GM18951 (cell line): ENCODE data around the gene ZNF730.
"Not testable (repeated sequence)": the region's sequence is repeated elsewhere in the genome, so short reads cannot be mapped to it uniquely, and the experiment has no call there.

Experiments
- POLR2A ChIP-seq: IDR thresholded peaks from 4 replicates; pipeline ENCODE4 v1.6.1; 2011; ENCODE audit warnings: mild to moderate bottlenecking; ENCODE audit not compliant: insufficient read length, insufficient read depth; ENCODE audit errors: extremely low read depth
- in situ Hi-C: fragments of 300-500 bp; cut with MboI; formaldehyde crosslinking; loops from one replicate; pipeline ENCODE4 v1.12.0; 2022; ENCODE audit warnings: low sequenced_read_pairs, mixed read lengths, inconsistent platforms; ENCODE audit not compliant: unreplicated experiment

The ZNF730 gene

DNA sequence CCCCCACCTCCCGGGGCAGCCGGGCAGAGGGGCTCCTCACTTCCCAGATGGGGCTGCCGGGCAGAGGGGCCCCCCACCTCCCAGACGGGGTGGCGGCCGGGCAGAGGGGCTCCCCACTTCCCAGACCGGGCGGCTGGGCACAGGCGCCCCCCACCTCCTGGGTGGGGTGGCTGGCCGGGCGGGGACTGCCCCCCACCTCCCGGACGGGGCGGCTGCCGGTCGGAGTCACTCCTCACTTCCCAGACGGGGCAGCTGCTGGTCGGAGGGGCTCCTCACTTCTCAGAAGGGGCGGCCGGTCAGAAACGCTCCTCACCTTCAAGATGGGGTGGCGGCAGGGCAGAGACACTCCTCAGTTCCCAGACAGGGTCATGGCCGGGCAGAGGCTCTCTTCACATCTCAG lies 43.9 kb downstream of the ZNF730 start:
- in situ Hi-C loops, result no loop called here

DNA sequence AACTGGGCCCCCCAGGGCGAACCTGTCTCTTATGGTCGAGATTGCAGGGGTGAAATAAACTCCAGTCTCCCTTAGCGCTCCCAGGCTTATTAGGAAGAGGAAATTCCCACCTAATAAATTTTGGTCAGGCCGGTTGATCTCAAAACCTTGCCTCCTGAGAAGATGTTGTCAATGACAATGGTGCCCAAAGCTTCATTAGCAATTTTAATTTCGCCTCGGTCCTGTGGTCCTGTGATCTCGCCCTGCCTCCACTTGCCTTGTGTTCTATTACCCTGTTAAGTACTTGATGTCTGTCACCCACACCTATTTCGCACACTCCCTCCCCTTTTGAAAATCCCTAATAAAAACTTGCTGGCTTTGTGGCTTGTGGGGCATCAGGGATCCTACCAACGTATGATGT lies 51.5 kb downstream of the ZNF730 start:
- in situ Hi-C loops, result not testable (repeated sequence)

More for the DNA sequence above, 43.9 kb downstream of the ZNF730 start:
- no peak for TF ChIP-seq POLR2A

DNA sequence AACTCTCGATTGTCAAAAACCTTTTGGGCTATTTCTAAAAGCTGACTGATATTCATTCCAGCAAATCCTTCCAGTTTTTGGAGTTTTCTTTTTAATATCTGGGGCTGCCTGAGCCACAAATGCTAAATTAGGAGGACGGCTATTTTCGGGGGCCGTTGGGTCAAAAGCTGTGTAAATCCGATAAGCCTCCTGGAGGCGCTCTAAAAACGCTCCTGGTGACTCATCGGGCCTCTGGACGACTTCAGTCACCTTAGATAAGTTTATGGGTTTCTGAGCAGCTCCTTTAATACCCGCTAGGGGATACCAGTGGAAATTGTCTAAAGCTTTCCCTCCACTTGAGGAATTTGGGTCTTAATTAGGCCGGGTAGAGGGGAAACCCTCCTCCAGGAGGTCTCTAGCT lies 66.4 kb downstream of the ZNF730 start:
- in situ Hi-C loops, result no loop called here
- TF ChIP-seq POLR2A, result no peak

DNA sequence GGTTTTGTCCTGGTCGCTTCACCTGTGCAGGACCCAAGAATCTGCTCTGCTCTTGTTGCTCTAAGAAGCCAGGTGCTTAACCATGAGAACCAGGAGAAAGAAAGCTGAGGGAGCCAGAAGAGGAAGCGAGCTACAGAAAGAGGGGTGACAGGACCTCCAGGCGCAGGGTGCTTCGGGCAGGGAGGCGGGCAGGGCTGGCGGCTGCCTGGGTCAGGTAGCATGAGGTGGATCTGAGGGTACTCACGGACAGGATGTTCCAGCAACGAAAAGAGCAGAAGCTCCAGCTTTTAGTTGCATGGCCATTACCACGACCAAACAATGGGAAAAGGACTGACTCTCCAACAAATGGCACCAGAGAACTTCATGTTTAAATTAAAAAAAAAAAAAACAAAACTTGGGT lies 73.5 kb downstream of the ZNF730 start:
- no peak for TF ChIP-seq POLR2A
- in situ Hi-C loops, result no loop called here
